A673 (cell line): ENCODE measurements around the gene SULT2B1. TPM values are rescaled to one million over a fixed set of nuclear protein-coding genes. Genes with fewer than 3 reads are reported as not detected.
A peak's percentile ranks its signal among the peaks of the same experiment; 100 is the strongest.

Experiments
- BruUV-seq: library from RNA; stranded (reverse); fragments of 400-500 nt; replicated peaks from 2 replicates; lab custom pipeline; 2021; lab: Mats Ljungman, UMichigan
- CTCF ChIA-PET: fragments of 300-600 bp; sonication (Branson Sonifier 250); formaldehyde crosslinking; loops from one replicate; lab custom pipeline; 2022; ENCODE audit warnings: antibody characterized with exemption; lab: Charles Lee
- POLR2A ChIA-PET: fragments of 300-600 bp; sonication (Branson Sonifier 250); formaldehyde crosslinking; loops from one replicate; lab custom pipeline; 2022; ENCODE audit warnings: antibody characterized with exemption; ENCODE audit not compliant: low non-redundant PET; lab: Charles Lee
- DNase-seq: peaks from one replicate; pipeline ENCODE4 v3.0.0-alpha.2; 2015; ENCODE audit warnings: low spot score
- H3K27ac ChIP-seq: fragments of 200-600 bp; sonication (generic); 2 replicates; pipeline ENCODE4 v1.5.1; 2016; ENCODE audit warnings: mixed run types, low read depth, mild to moderate bottlenecking, mixed read lengths, antibody characterized with exemption, low read length; ENCODE audit not compliant: poor library complexity, severe bottlenecking
- H3K27me3 ChIP-seq: fragments of 200-600 bp; sonication (generic); replicated peaks from 2 replicates; pipeline ENCODE4 v1.6.1; 2017; ENCODE audit warnings: mixed run types, low read depth, mild to moderate bottlenecking, mixed read lengths, antibody characterized with exemption, low read length; ENCODE audit not compliant: insufficient read depth, poor library complexity
- H3K36me3 ChIP-seq: fragments of 200-600 bp; sonication (generic); 2 replicates; pipeline ENCODE4 v1.6.1; 2016; ENCODE audit warnings: mixed run types, mild to moderate bottlenecking, mixed read lengths, antibody characterized with exemption, low read length; ENCODE audit not compliant: insufficient read depth, poor library complexity, severe bottlenecking
- H3K4me1 ChIP-seq: fragments of 200-600 bp; sonication (generic); 2 replicates; pipeline ENCODE4 v1.6.1; 2017; ENCODE audit warnings: mixed run types, mild to moderate bottlenecking, mixed read lengths, antibody characterized with exemption, low read length; ENCODE audit not compliant: insufficient read depth, poor library complexity, severe bottlenecking
- H3K4me3 ChIP-seq: fragments of 200-600 bp; sonication (generic); 2 replicates; pipeline ENCODE4 v1.5.1; 2016; ENCODE audit warnings: low read depth, mixed run types, mild to moderate bottlenecking, mixed read lengths, low read length; ENCODE audit not compliant: poor library complexity, severe bottlenecking
- H3K9me3 ChIP-seq: fragments of 200-600 bp; sonication (generic); 2 replicates; pipeline ENCODE4 v1.6.1; 2016; ENCODE audit warnings: mixed run types, low read depth, mild to moderate bottlenecking, mixed read lengths, antibody characterized with exemption, low read length; ENCODE audit not compliant: poor library complexity, severe bottlenecking
- EZH2 ChIP-seq: fragments of 200-600 bp; sonication (generic); IDR thresholded peaks from 2 replicates; pipeline ENCODE4 v1.6.1; 2017; ENCODE audit warnings: borderline replicate concordance, low read depth, mild to moderate bottlenecking, mixed read lengths, antibody characterized with exemption, low read length; ENCODE audit not compliant: poor library complexity, severe bottlenecking
- intact Hi-C: fragments of 100-400 bp; cut with micrococcal nuclease; formaldehyde crosslinking; loops from one replicate; pipeline ENCODE4 v1.10.0; 2022; ENCODE audit not compliant: unreplicated experiment
- total RNA-seq: library from RNA; stranded (reverse); gene quantifications from 2 replicates; pipeline ENCODE4 v1.2.3, GENCODE V29; 2021
- TF ChIP-seq, protein P1 (sequence below): fragments of 300-800, 200-600 bp; sonication (generic); conservative IDR thresholded peaks from 2 replicates; pipeline ENCODE4 v1.5.1; 2017; ENCODE audit warnings: low read depth, mild to moderate bottlenecking, antibody characterized with exemption, low read length, moderate library complexity, mixed read lengths

Gene SULT2B1
- total RNA-seq, 1 experiment from 2014 or later = 0.60 TPM

DNA sequence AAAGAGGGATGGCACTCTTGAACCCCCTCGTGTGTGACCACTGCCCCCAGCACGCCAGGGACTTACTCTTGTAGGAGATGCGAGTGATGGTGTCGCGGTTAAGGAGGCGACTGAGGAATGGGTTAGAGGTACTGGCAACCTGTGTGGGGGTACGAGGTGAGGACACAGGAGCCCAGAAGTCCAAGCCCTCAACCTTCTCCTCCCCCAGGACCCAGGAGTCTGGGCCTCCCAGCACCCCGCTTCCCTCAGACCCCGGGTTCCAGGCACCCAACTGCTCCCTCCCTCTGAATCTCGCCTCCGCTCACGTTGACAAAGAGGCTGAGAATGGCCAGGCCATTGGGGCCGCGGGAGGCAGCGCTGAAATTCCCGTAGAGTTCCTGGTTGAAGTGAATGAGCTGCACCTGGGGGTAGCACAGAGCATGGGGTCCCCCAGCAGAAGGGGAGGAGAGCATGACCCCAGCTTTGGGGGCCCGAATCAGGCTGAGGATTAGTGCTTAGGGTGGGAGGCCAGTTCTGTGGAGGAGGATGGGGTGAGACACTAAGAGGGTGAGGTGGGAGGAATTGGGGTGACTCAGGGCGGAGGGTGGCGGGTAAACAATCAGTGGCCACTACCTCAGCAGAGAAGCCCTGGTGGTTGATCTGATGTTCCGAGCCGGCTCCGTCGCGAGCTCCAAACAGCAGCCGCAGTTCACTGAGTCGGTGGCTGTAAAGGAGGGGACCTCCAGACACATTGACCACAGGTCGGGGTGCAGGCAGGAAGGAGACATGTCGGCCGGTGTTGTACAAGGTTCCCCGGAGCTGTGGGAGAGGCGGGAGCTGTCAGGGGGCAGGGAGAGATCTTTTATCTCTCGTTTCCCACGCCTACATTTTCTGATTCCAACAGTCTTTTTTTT is 87.8 kb downstream of the SULT2B1 start:
- ChIA-PET POLR2A (interaction anchor here (0.5 kb wide), 1 partner anchor 11 kb away, joined by 4 read pairs; no protein-coding TSS in a partner anchor), CTCF (interaction anchor here (0.7 kb wide), 1 partner anchor 17 kb away, joined by 9 read pairs; no protein-coding TSS in a partner anchor)
- Histone ChIP-seq H3K27ac (peak overlapping the region; percentile 53), H3K9me3 (no peaks in the 10 kb centered on the region), H3K36me3 (no peaks in the 10 kb centered on the region), H3K4me3 (no peak overlapping the region), H3K27me3 (no peaks in the 10 kb centered on the region), H3K4me1 (peaks cover 22% of the 10 kb centered on the region)
- intact Hi-C loops = loop anchor here (10.0 kb wide), 1 partner anchor 325 kb away; the partner anchor contains the start of gene FTL
- no peak for TF ChIP-seq EZH2
- TF ChIP-seq, protein P1, sequence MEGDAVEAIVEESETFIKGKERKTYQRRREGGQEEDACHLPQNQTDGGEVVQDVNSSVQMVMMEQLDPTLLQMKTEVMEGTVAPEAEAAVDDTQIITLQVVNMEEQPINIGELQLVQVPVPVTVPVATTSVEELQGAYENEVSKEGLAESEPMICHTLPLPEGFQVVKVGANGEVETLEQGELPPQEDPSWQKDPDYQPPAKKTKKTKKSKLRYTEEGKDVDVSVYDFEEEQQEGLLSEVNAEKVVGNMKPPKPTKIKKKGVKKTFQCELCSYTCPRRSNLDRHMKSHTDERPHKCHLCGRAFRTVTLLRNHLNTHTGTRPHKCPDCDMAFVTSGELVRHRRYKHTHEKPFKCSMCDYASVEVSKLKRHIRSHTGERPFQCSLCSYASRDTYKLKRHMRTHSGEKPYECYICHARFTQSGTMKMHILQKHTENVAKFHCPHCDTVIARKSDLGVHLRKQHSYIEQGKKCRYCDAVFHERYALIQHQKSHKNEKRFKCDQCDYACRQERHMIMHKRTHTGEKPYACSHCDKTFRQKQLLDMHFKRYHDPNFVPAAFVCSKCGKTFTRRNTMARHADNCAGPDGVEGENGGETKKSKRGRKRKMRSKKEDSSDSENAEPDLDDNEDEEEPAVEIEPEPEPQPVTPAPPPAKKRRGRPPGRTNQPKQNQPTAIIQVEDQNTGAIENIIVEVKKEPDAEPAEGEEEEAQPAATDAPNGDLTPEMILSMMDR = no peak
- no peak for DNase-seq
- no TSS peak for BruUV-seq

DNA sequence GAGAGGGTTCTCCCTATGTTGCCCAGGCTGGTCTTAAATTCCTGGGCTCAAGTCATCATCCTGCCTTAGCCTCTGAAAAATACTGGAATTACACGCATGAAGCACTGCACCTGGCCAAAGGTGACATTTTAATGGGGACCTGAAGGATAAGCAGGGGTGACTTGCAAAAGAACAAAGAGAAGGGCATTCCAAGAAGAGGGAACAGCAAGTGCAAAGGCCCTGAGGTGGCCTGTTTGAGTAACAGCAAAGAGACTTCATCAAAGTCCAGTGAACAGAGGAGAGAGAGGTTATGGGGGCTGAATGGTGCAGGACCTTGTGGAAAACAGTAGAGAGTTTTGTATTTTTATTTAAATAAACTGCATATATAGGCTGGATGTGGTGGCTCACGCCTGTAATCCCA is 89.9 kb downstream of the SULT2B1 start:
- Histone ChIP-seq H3K4me1 (peaks cover 29% of the 10 kb centered on the region), H3K27ac (no peak overlapping the region), H3K36me3 (no peaks in the 10 kb centered on the region), H3K4me3 (no peak overlapping the region), H3K9me3 (no peaks in the 10 kb centered on the region), H3K27me3 (no peaks in the 10 kb centered on the region)
- no TSS peak for BruUV-seq
- CTCF ChIA-PET = no interaction called here
- no peak for TF ChIP-seq EZH2
- TF ChIP-seq, protein P1 = no peak
- no peak for DNase-seq
- intact Hi-C loops = loop anchor here (10.0 kb wide), 1 partner anchor 323 kb away; the partner anchor contains the start of gene FTL
- POLR2A ChIA-PET = no interaction called here

DNA sequence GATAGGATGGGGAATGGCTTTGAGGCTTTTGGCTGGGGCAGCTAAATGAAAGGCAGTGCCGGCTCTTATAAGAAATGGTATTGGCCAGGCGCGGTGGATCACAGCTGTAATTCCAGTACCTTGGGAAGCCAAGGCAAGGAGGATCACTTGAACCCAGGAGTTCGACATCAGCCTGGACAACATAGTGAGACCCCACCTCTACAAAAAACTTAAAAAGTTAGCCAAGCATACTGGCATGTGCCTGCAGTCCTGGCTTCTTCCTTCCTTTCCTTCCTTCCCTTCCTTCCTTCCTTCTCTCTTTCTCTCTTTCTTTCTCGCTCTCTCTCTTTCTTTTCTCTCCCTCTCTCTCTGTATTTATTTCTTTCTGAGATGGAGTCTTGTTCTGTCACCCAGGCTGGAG is 90.9 kb downstream of the SULT2B1 start:
- Histone ChIP-seq H3K4me1 (peaks cover 34% of the 10 kb centered on the region), H3K9me3 (no peaks in the 10 kb centered on the region), H3K27ac (no peak overlapping the region), H3K27me3 (no peaks in the 10 kb centered on the region), H3K4me3 (no peak overlapping the region), H3K36me3 (no peaks in the 10 kb centered on the region)
- no TSS peak for BruUV-seq
- CTCF ChIA-PET = interaction anchor here (0.6 kb wide), 1 partner anchor 25 kb away, joined by 3 read pairs; no protein-coding TSS in a partner anchor
- POLR2A ChIA-PET = interaction anchor here (0.6 to 0.7 kb wide), 2 partner anchors 322 to 1541 kb away, joined by 4 to 7 read pairs; no protein-coding TSS in a partner anchor
- intact Hi-C loops = loop anchor here (10.0 kb wide), 1 partner anchor 322 kb away; the partner anchor contains the start of gene FTL
- TF ChIP-seq EZH2 = no peak
- TF ChIP-seq, protein P1 = no peak
- no peak for DNase-seq
